A549 treated with CORT108297 at 1 μM for 4 hours (cell line): ENCODE results near the gene CLRN2. TPM values are rescaled to one million over a fixed set of nuclear protein-coding genes. Genes with fewer than 3 reads are reported as not detected.

Experiments used
- total RNA-seq: library from RNA; stranded (reverse); fragments of 200-300 nt; extraction: Qiagen RNA extraction; gene quantifications from 5 replicates; pipeline ENCODE4 v1.2.3, GENCODE V29; 2022

Gene CLRN2
- not detected in 5 replicates for total RNA-seq

GRCh38 chr4:17514865-17515264 is at the start of gene CLRN2:
Gene CLRN2, plus strand, starts transcription at chr4:17515165. Its CDS starts 102 bp downstream, at chr4:17515267.

GRCh38 chr4:17511950-17512795 is 2.8 kb upstream of the CLRN2 start, which contains the start of gene QDPR:
Gene QDPR, minus strand, starts transcription at chr4:17512090. Its CDS starts 36 bp downstream, at chr4:17512054.

Other genes starting within 250 kb of the CLRN2 start
- gene QDPR, start 3.1 kb upstream of the CLRN2 start, total RNA-seq: 47.9 to 58.4 TPM (median 49.1 TPM) in 5 replicates
- gene LAP3, start 62.0 kb downstream of the CLRN2 start, total RNA-seq: 31.6 to 43.6 TPM (median 33.4 TPM) in 5 replicates
- 27.0 to 42.2 TPM (median 32.3 TPM) in 5 replicates for gene MED28, start 99.5 kb downstream of the CLRN2 start, total RNA-seq